WTC11 (cell line): ENCODE results near the gene SEMA6C. TPM values are rescaled to one million over a fixed set of nuclear protein-coding genes. Genes with fewer than 3 reads are reported as not detected.

Source experiments
- ATAC-seq: fragments of 200-7000 bp; cut with Tn5 transposase; 2 replicates; pipeline ENCODE4 v1.10.0; 2021; ENCODE audit warnings: mild to moderate bottlenecking, moderate library complexity
- CTCF ChIA-PET: fragments of 300-600 bp; sonication (Branson Sonifier 250); formaldehyde crosslinking; loops from one replicate; lab custom pipeline; 2021; ENCODE audit warnings: antibody characterized with exemption; lab: Charles Lee
- POLR2A ChIA-PET: fragments of 350-600 bp; sonication (Branson Sonifier 250); formaldehyde crosslinking; loops from one replicate; lab custom pipeline; 2021; ENCODE audit warnings: antibody characterized with exemption; lab: Charles Lee
- DNase-seq: peaks from one replicate; pipeline ENCODE4 v3.0.0; 2021; ENCODE audit warnings: low spot score
- H3K27ac Mint-ChIP-seq: 2 replicates; pipeline ENCODE4 v1.8.0; 2021; ENCODE audit warnings: mixed read lengths
- H3K27me3 Mint-ChIP-seq: 2 replicates; pipeline ENCODE4 v1.8.0; 2021; ENCODE audit warnings: low read depth, mild to moderate bottlenecking, moderate library complexity, mixed read lengths
- H3K36me3 Mint-ChIP-seq: 2 replicates; pipeline ENCODE4 v1.8.0; 2021; ENCODE audit warnings: mixed read lengths
- H3K4me1 Mint-ChIP-seq: 2 replicates; pipeline ENCODE4 v1.8.0; 2022; ENCODE audit warnings: mixed read lengths
- H3K4me3 Mint-ChIP-seq: 2 replicates; pipeline ENCODE4 v1.8.0; 2021; ENCODE audit warnings: mild to moderate bottlenecking, moderate library complexity, mixed read lengths
- H3K9me3 Mint-ChIP-seq: 2 replicates; pipeline ENCODE4 v1.8.0; 2021; ENCODE audit warnings: mixed read lengths
- CTCF ChIP-seq: fragments of 200-600 bp; IDR thresholded peaks from 2 replicates; pipeline ENCODE4 v1.8.0; 2022; ENCODE audit warnings: antibody characterized with exemption
- E2F1 ChIP-seq: sonication (generic); formaldehyde crosslinking; IDR thresholded peaks from 2 replicates; pipeline ENCODE4 v1.8.0; 2022; ENCODE audit warnings: mild to moderate bottlenecking, missing genetic modification reagents
- E2F4 ChIP-seq: sonication (generic); formaldehyde crosslinking; IDR thresholded peaks from 2 replicates; pipeline ENCODE4 v1.8.1; 2022; ENCODE audit warnings: low read depth, mild to moderate bottlenecking, moderate library complexity, missing genetic modification reagents, borderline replicate concordance
- ESRRA ChIP-seq: sonication (generic); formaldehyde crosslinking; IDR thresholded peaks from 2 replicates; pipeline ENCODE4 v1.8.1; 2022; ENCODE audit warnings: mild to moderate bottlenecking, missing genetic modification reagents, borderline replicate concordance
- FOXJ3 ChIP-seq: sonication (generic); formaldehyde crosslinking; IDR thresholded peaks from 2 replicates; pipeline ENCODE4 v1.9.0; 2021; ENCODE audit warnings: missing genetic modification reagents, mild to moderate bottlenecking, borderline replicate concordance
- FOXK1 ChIP-seq: sonication (generic); formaldehyde crosslinking; IDR thresholded peaks from 2 replicates; pipeline ENCODE4 v1.8.0; 2022; ENCODE audit warnings: mild to moderate bottlenecking, moderate library complexity, missing genetic modification reagents
- FOXP1 ChIP-seq: sonication (generic); formaldehyde crosslinking; IDR thresholded peaks from 2 replicates; pipeline ENCODE4 v1.8.0; 2022; ENCODE audit warnings: missing genetic modification reagents, mild to moderate bottlenecking, moderate library complexity, borderline replicate concordance
- GABPB1 ChIP-seq: sonication (generic); formaldehyde crosslinking; IDR thresholded peaks from 2 replicates; pipeline ENCODE4 v1.8.1; 2023; ENCODE audit warnings: mild to moderate bottlenecking, missing genetic modification reagents
- GRHL2 ChIP-seq: fragments of 250-450 bp; sonication (Bioruptor Pico); IDR thresholded peaks from 2 replicates; pipeline ENCODE4 v1.8.0; 2022; ENCODE audit warnings: mild to moderate bottlenecking, moderate library complexity; ENCODE audit not compliant: insufficient replicate concordance, severe bottlenecking
- GTF2I ChIP-seq: fragments of 250-450 bp; sonication (Bioruptor Pico); conservative IDR thresholded peaks from 2 replicates; pipeline ENCODE4 v1.4.0; 2021; ENCODE audit warnings: mild to moderate bottlenecking
- HMGA2 ChIP-seq: fragments of 250-450 bp; sonication (Bioruptor Pico); IDR thresholded peaks from 2 replicates; pipeline ENCODE4 v1.4.0; 2021; ENCODE audit warnings: mild to moderate bottlenecking, moderate library complexity
- IRF1 ChIP-seq: sonication (generic); formaldehyde crosslinking; IDR thresholded peaks from 2 replicates; pipeline ENCODE4 v1.8.0; 2023; ENCODE audit warnings: missing genetic modification reagents
- IRF2 ChIP-seq: sonication (generic); formaldehyde crosslinking; IDR thresholded peaks from 2 replicates; pipeline ENCODE4 v1.8.0; 2022; ENCODE audit warnings: low read depth, missing genetic modification reagents, borderline replicate concordance
- KAT7 ChIP-seq: sonication (generic); formaldehyde crosslinking; IDR thresholded peaks from 2 replicates; pipeline ENCODE4 v1.8.1; 2023; ENCODE audit warnings: missing genetic modification reagents, mild to moderate bottlenecking, borderline replicate concordance
- MXD4 ChIP-seq: fragments of 250-450 bp; sonication (Bioruptor Pico); IDR thresholded peaks from 2 replicates; pipeline ENCODE4 v1.8.0; 2021; ENCODE audit warnings: mild to moderate bottlenecking, moderate library complexity, borderline replicate concordance
- NFYB ChIP-seq: sonication (generic); formaldehyde crosslinking; conservative IDR thresholded peaks from 2 replicates; pipeline ENCODE4 v1.8.0; 2022; ENCODE audit warnings: low read depth, missing genetic modification reagents
- NR3C1 ChIP-seq: sonication (generic); formaldehyde crosslinking; conservative IDR thresholded peaks from 2 replicates; pipeline ENCODE4 v1.8.1; 2023; ENCODE audit warnings: low read depth, mild to moderate bottlenecking, missing genetic modification reagents
- PRDM15 ChIP-seq: sonication (generic); formaldehyde crosslinking; IDR thresholded peaks from 2 replicates; pipeline ENCODE4 v1.8.0; 2022; ENCODE audit warnings: missing genetic modification reagents
- PRRX2 ChIP-seq: fragments of 250-450 bp; sonication (Bioruptor Pico); IDR thresholded peaks from 2 replicates; pipeline ENCODE4 v1.8.0; 2021; ENCODE audit warnings: mild to moderate bottlenecking
- RORB ChIP-seq: fragments of 250-450 bp; sonication (Bioruptor Pico); IDR thresholded peaks from 2 replicates; pipeline ENCODE4 v1.9.0; 2021; ENCODE audit warnings: mild to moderate bottlenecking
- TEAD1 ChIP-seq: sonication (generic); formaldehyde crosslinking; IDR thresholded peaks from 2 replicates; pipeline ENCODE4 v1.8.0; 2022; ENCODE audit warnings: mild to moderate bottlenecking, missing genetic modification reagents
- USF1 ChIP-seq: sonication (generic); formaldehyde crosslinking; IDR thresholded peaks from 2 replicates; pipeline ENCODE4 v1.8.0; 2022; ENCODE audit warnings: mild to moderate bottlenecking, missing genetic modification reagents
- ZNF219 ChIP-seq: sonication (generic); formaldehyde crosslinking; IDR thresholded peaks from 2 replicates; pipeline ENCODE4 v1.8.0; 2023; ENCODE audit warnings: missing genetic modification reagents, mild to moderate bottlenecking, borderline replicate concordance
- ZNF281 ChIP-seq: sonication (generic); formaldehyde crosslinking; IDR thresholded peaks from 2 replicates; pipeline ENCODE4 v1.8.0; 2023; ENCODE audit warnings: mild to moderate bottlenecking, missing genetic modification reagents
- total RNA-seq: library from RNA; stranded (reverse); gene quantifications from 3 replicates; pipeline ENCODE4 v1.2.3, GENCODE V29; 2021

Gene SEMA6C
- total RNA-seq, 1 experiment from 2014 or later, result 21.0 TPM

- TF ChIP-seq ZNF281 (CRISPR knock-in tag), result no peak
- no peak for TF ChIP-seq IRF1
- no peak for TF ChIP-seq HMGA2
- no peak for TF ChIP-seq ZNF219 (CRISPR knock-in tag)
- TF ChIP-seq FOXP1 (CRISPR knock-in tag), result no peak; the same call in none of the 2 replicates
- peak; percentile 44; the same call in 1 of the 2 replicates for TF ChIP-seq TEAD1
- no peak for TF ChIP-seq E2F1 (CRISPR knock-in tag)
- TF ChIP-seq GABPB1 (CRISPR knock-in tag), result no peak
- no peak for TF ChIP-seq PRRX2 (CRISPR knock-in tag)
- peak; percentile 85 for TF ChIP-seq GTF2I
- peak; percentile 87 for TF ChIP-seq NFYB
- no peak for TF ChIP-seq GRHL2 (CRISPR knock-in tag)
- no peak for TF ChIP-seq ESRRA (CRISPR knock-in tag)
- TF ChIP-seq, all 79 proteins: peak for 18
Measured at GRCh38 chr1:151130987-151131586, 15.3 kb downstream of the SEMA6C start (continued).

GRCh38 chr1:151128800-151129199, 17.6 kb downstream of the SEMA6C start:
- no peaks in the 10 kb centered on the region for H3K9me3 Mint-ChIP-seq
- H3K4me3 Mint-ChIP-seq, result no peak overlapping the region
- DNase-seq (no peak), ATAC-seq (no peak)
- no peak for TF ChIP-seq E2F4
- TF ChIP-seq FOXP1 (CRISPR knock-in tag), result no peak
- TF ChIP-seq FOXJ3, result no peak
- no peak for TF ChIP-seq NR3C1 (CRISPR knock-in tag)
- TF ChIP-seq USF1 (CRISPR knock-in tag), result no peak
- no peak for TF ChIP-seq HMGA2
- TF ChIP-seq RORB (CRISPR knock-in tag), result no peak
- no peak for TF ChIP-seq KAT7 (CRISPR knock-in tag)
- no peak for TF ChIP-seq PRRX2 (CRISPR knock-in tag)
- TF ChIP-seq FOXK1 (CRISPR knock-in tag), result no peak
- no peak for TF ChIP-seq CTCF
- TF ChIP-seq IRF2, result no peak
- TF ChIP-seq MXD4 (CRISPR knock-in tag), result no peak
- TF ChIP-seq GRHL2 (CRISPR knock-in tag), result no peak
- no peak for TF ChIP-seq PRDM15 (CRISPR knock-in tag)
- H3K27ac Mint-ChIP-seq, result no peak overlapping the region
- H3K27me3 Mint-ChIP-seq, result peaks cover 28% of the 10 kb centered on the region
- ChIA-PET CTCF (interaction anchor here (0.8 to 2.2 kb wide), 2 partner anchors 29 to 72 kb away, joined by 3 to 15 read pairs; no protein-coding TSS in a partner anchor), POLR2A (interaction anchor here (0.6 kb wide), 1 partner anchor 40 kb away, joined by 4 read pairs; no protein-coding TSS in a partner anchor)
- H3K4me1 Mint-ChIP-seq, result peaks cover 30% of the 10 kb centered on the region
- no peaks in the 10 kb centered on the region for H3K36me3 Mint-ChIP-seq
